MCF 10A (cell line): ENCODE measurements around the gene HS6ST3. TPM values are rescaled to one million over a fixed set of nuclear protein-coding genes. Genes with fewer than 3 reads are reported as not detected.
"Not testable (repeated sequence)": the region's sequence is repeated elsewhere in the genome, so short reads cannot be mapped to it uniquely, and the experiment has no call there.

Source experiments
- BruUV-seq: library from RNA; stranded (reverse); fragments of 400-500 nt; replicated peaks from 2 replicates; lab custom pipeline; 2021; lab: Mats Ljungman, UMichigan
- CTCF ChIA-PET: fragments of 300-600 bp; sonication (Branson Sonifier 250); formaldehyde crosslinking; extraction: SDS; loops from one replicate; lab custom pipeline; 2021; ENCODE audit warnings: antibody characterized with exemption, inconsistent platforms; lab: Yijun Ruan, JAX
- POLR2A ChIA-PET: fragments of 300-600, 350-650 bp; sonication (Branson Sonifier 250); formaldehyde crosslinking; extraction: SDS; loops from one replicate; lab custom pipeline; 2020; ENCODE audit warnings: antibody characterized with exemption, inconsistent platforms; lab: Yijun Ruan, JAX
- DNase-seq: peaks from one replicate; pipeline ENCODE4 v3.0.0-alpha.2; 2018; ENCODE audit not compliant: unreplicated experiment
- H3K27ac Mint-ChIP-seq: one replicate; pipeline ENCODE4 v1.8.0; 2022; ENCODE audit warnings: mild to moderate bottlenecking, low read depth, mixed read lengths; ENCODE audit not compliant: unreplicated experiment
- H3K27me3 Mint-ChIP-seq: one replicate; pipeline ENCODE4 v1.8.0; 2022; ENCODE audit warnings: mixed read lengths; ENCODE audit not compliant: insufficient read depth, unreplicated experiment
- H3K36me3 Mint-ChIP-seq: one replicate; pipeline ENCODE4 v1.8.0; 2022; ENCODE audit warnings: mild to moderate bottlenecking, moderate library complexity, mixed read lengths; ENCODE audit not compliant: insufficient read depth, unreplicated experiment
- H3K4me1 Mint-ChIP-seq: one replicate; pipeline ENCODE4 v1.8.0; 2022; ENCODE audit warnings: mixed read lengths; ENCODE audit not compliant: insufficient read depth, unreplicated experiment
- H3K4me3 Mint-ChIP-seq: one replicate; pipeline ENCODE4 v1.8.0; 2022; ENCODE audit warnings: mild to moderate bottlenecking, moderate library complexity, mixed read lengths; ENCODE audit not compliant: unreplicated experiment
- H3K9me3 Mint-ChIP-seq: one replicate; pipeline ENCODE4 v1.8.0; 2022; ENCODE audit warnings: mixed read lengths; ENCODE audit not compliant: unreplicated experiment
- CTCF ChIP-seq: fragments of 200-600 bp; IDR thresholded peaks from one replicate; pipeline ENCODE4 v1.8.0; 2022; ENCODE audit warnings: antibody characterized with exemption, mild to moderate bottlenecking; ENCODE audit not compliant: unreplicated experiment
- intact Hi-C: fragments of 100-400 bp; cut with micrococcal nuclease; formaldehyde crosslinking; loops from 2 replicates; pipeline ENCODE4 v1.14.1; 2022
- total RNA-seq: library from RNA; stranded (reverse); gene quantifications from 2 replicates; pipeline ENCODE4 v1.2.3, GENCODE V29; 2022

The HS6ST3 gene
- total RNA-seq, 1 experiment from 2014 or later, result 0.09 TPM

GRCh38 chr13:96051946-96052345, 38.0 kb upstream of the HS6ST3 start:
- BruUV-seq, intact Hi-C loops, H3K36me3 Mint-ChIP-seq, H3K27me3 Mint-ChIP-seq, H3K27ac Mint-ChIP-seq, DNase-seq, H3K9me3 Mint-ChIP-seq: not testable (repeated sequence)
- Mint-ChIP-seq H3K4me1 (peaks cover 27% of the 10 kb centered on the region), H3K4me3 (peak overlapping the region; percentile 95)
- ChIA-PET POLR2A (interaction anchor here (1.1 to 3.3 kb wide), 6 partner anchors 8 to 40 kb away, joined by 3 to 28 read pairs (median 14); no protein-coding TSS in a partner anchor), CTCF (interaction anchor here (1.0 to 1.9 kb wide), 3 partner anchors 10 to 783 kb away, joined by 3 to 5 read pairs (median 4); no protein-coding TSS in a partner anchor)

DNA sequence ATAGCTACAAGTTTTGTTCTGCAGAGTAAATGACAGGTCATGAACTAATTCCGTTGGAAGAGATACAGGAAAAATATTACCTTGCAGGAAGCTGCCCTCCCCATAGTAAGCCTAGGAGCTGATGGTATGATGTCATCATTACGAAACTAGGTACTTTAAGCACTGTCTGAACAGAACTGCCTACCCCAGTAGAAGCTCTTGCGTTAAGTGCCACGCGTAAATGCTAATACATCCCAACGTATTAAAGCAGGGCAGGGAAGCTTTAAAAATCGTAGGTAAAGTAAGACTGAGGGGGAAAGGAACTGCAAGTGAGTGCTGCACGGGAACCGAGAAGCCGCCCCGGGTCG, 37.3 kb upstream of the HS6ST3 start:
- POLR2A ChIA-PET, result interaction anchor here (0.6 to 3.3 kb wide), 26 partner anchors 9 to 1381 kb away, joined by 3 to 28 read pairs (median 6); partner anchors contain the start of genes DNAJC3, MBNL2 and RAP2A
- no peaks in the 10 kb centered on the region for H3K36me3 Mint-ChIP-seq

DNA sequence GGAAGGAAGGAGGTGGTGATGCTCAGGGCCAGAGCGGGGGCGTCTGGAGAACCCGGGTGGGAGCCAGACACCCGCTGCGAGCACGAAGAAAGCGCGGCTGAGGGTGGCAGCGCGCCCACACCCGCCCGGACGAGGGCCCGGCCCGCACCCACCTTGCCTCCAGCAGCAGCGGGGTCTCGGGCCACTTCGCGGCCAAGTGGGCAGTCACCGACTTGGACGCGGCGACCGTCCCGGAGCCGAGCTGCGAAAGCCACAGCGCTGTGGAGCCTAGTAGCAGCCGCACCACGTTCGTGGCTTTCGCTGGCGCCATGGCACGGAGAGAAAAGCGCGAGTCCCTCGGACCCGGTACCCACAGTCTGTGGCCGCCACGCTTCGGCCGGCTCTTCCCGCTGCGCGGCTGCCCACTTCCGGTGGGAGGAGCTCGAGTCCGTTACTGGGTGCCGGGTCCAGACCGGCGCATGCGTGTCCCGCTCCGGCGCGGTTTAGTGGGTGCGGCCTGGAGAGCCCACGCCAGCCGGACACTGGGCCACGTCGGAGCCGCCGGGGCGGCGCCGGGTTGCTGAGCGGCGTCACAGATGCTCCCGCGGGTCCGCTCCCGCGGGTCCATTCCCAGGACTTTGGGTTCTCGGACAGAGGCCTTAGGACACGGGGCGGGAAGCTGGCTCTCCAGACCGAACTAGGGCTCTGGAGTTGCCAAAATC, 36.8 kb upstream of the HS6ST3 start, which contains the start of gene UGGT2:
UGGT2 (minus strand) TSS at position 399 of the 701 bp plus-strand sequence; CDS start at position 310, 89 bp downstream.
- H3K27me3 Mint-ChIP-seq, result no peaks in the 10 kb centered on the region
- peaks cover 23% of the 10 kb centered on the region for H3K4me1 Mint-ChIP-seq
- BruUV-seq, result no TSS peak
- no peaks in the 10 kb centered on the region for H3K36me3 Mint-ChIP-seq
- TF ChIP-seq CTCF, result no peak
- no peaks in the 10 kb centered on the region for H3K9me3 Mint-ChIP-seq
- peak within 1 kb of the TSS; percentile 92 for H3K27ac Mint-ChIP-seq
- peak; percentile 97 for DNase-seq
- intact Hi-C loops, result no loop called here
- ChIA-PET CTCF (interaction anchor here (0.5 to 2.0 kb wide), 20 partner anchors 9 to 1522 kb away, joined by 3 to 7 read pairs (median 4); no protein-coding TSS in a partner anchor), POLR2A (interaction anchor here (0.6 to 3.3 kb wide), 38 partner anchors 9 to 1457 kb away, joined by 3 to 28 read pairs (median 4); partner anchors contain the start of genes DNAJC3, MBNL2, RAP2A and TGDS)
- H3K4me3 Mint-ChIP-seq, result peak within 1 kb of the TSS; percentile 95

More for the DNA sequence above, 37.3 kb upstream of the HS6ST3 start:
- Mint-ChIP-seq H3K9me3 (no peaks in the 10 kb centered on the region), H3K27me3 (no peaks in the 10 kb centered on the region), H3K4me1 (peaks cover 27% of the 10 kb centered on the region), H3K27ac (peak overlapping the region; percentile 92), H3K4me3 (peak overlapping the region; percentile 95)
- TF ChIP-seq CTCF, result no peak
- DNase-seq, result peak; percentile 69
- no TSS peak for BruUV-seq
- CTCF ChIA-PET, result interaction anchor here (0.5 to 2.0 kb wide), 15 partner anchors 9 to 1522 kb away, joined by 3 to 7 read pairs (median 3); no protein-coding TSS in a partner anchor
- intact Hi-C loops, result no loop called here

GRCh38 chr13:96065849-96066248, 24.1 kb upstream of the HS6ST3 start:
- no peak overlapping the region for H3K27ac Mint-ChIP-seq
- BruUV-seq, result no TSS peak
- intact Hi-C loops, result no loop called here
- H3K4me1 Mint-ChIP-seq, result no peaks in the 10 kb centered on the region
- H3K36me3 Mint-ChIP-seq, result no peaks in the 10 kb centered on the region
- no peaks in the 10 kb centered on the region for H3K9me3 Mint-ChIP-seq
- ChIA-PET POLR2A (interaction anchor here (3.5 kb wide), 1 partner anchor 12 kb away, joined by 13 read pairs; the partner anchor contains the start of gene UGGT2), CTCF (interaction anchor here (0.6 to 2.0 kb wide), 4 partner anchors 8 to 12 kb away, joined by 4 to 9 read pairs (median 8); partner anchors contain the start of gene UGGT2)
- peaks cover 51% of the 10 kb centered on the region for H3K27me3 Mint-ChIP-seq
- no peak for TF ChIP-seq CTCF
- H3K4me3 Mint-ChIP-seq, result no peak overlapping the region
- DNase-seq, result no peak
